Immature natural killer cell (primary cell): ENCODE results near the gene MARVELD2. TPM values are rescaled to one million over a fixed set of nuclear protein-coding genes. Genes with fewer than 3 reads are reported as not detected.
A peak's percentile ranks its signal among the peaks of the same experiment; 100 is the strongest.
"Not testable (repeated sequence)": the region's sequence is repeated elsewhere in the genome, so short reads cannot be mapped to it uniquely, and the experiment has no call there.

Experiments used
- DNase-seq, 3 donors: peaks; one replicate each; pipeline ENCODE4 v3.0.0; 2022; ENCODE audit warnings: mixed read lengths in 1 of 3
- H3K27ac Mint-ChIP-seq, 6 donors: one replicate each; pipeline ENCODE4 v1.8.0; 2020; ENCODE audit warnings: mixed read lengths in 6 of 6, mild to moderate bottlenecking in 5 of 6, inconsistent platforms in 4 of 6, moderate library complexity in 3 of 6
- H3K27me3 Mint-ChIP-seq, 3 donors: one replicate each; pipeline ENCODE4 v1.8.0; 2020 to 2021; ENCODE audit warnings: low read depth in 3 of 3, mild to moderate bottlenecking in 3 of 3, mixed read lengths in 3 of 3, moderate library complexity in 3 of 3, inconsistent platforms in 1 of 3
- H3K36me3 Mint-ChIP-seq, 3 donors: one replicate each; pipeline ENCODE4 v1.8.0; 2020; ENCODE audit warnings: mixed read lengths in 3 of 3, inconsistent platforms in 2 of 3, mild to moderate bottlenecking in 2 of 3
- H3K4me1 Mint-ChIP-seq, 2 donors: one replicate each; pipeline ENCODE4 v1.8.0; 2020; ENCODE audit warnings: inconsistent platforms in 2 of 2, mild to moderate bottlenecking in 2 of 2, mixed read lengths in 2 of 2, moderate library complexity in 1 of 2
- H3K4me3 Mint-ChIP-seq, 5 donors: one replicate each; pipeline ENCODE4 v1.8.0; 2020; ENCODE audit warnings: mild to moderate bottlenecking in 5 of 5, mixed read lengths in 5 of 5, inconsistent platforms in 3 of 5, moderate library complexity in 3 of 5
- H3K9me3 Mint-ChIP-seq, 6 donors: one replicate each; pipeline ENCODE4 v1.8.0; 2020; ENCODE audit warnings: mild to moderate bottlenecking in 6 of 6, mixed read lengths in 6 of 6, inconsistent platforms in 4 of 6, moderate library complexity in 3 of 6
- polyA plus RNA-seq, 3 donors: library from polyadenylated mRNA; unstranded; fragments of 300-500 nt; fragmentation: Illumina TruSeq; gene quantifications; one replicate each; pipeline ENCODE4 v1.2.3, GENCODE V29; 2021

The MARVELD2 gene
- polyA plus RNA-seq, 3 donors from 2014 or later: not detected

DNA sequence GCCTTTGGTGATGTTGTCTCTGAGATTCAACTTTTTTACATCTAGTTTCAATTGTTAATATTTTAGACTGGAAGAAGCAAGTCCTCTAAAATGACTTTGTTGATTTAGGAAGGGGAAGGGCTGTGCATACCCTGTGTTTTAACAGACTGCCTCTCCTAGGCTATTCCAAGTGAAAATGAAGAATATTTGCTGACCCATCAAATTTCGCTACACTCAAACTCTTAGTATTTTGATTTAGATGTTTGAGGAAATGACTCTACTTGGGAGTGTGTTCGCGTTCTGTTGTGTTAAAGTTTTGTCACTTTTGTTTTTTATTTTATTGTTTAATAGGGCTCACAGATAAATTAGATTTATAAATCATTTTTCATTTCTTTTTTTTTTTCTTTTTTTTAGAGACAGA is 3.6 kb downstream of the MARVELD2 start:
- Mint-ChIP-seq H3K9me3 (peaks cover 0 to 5% (median 0%) of the 10 kb centered on the region in 6 donors), H3K36me3 (peaks cover 10 to 18% (median 15%) of the 10 kb centered on the region in 3 donors), H3K4me3 (no peak overlapping the region), H3K27ac (no peak overlapping the region), H3K4me1 (peaks cover 0 to 5% of the 10 kb centered on the region in 2 donors), H3K27me3 (peaks cover 0 to 4% (median 2%) of the 10 kb centered on the region in 3 donors)
- no peak for DNase-seq

DNA sequence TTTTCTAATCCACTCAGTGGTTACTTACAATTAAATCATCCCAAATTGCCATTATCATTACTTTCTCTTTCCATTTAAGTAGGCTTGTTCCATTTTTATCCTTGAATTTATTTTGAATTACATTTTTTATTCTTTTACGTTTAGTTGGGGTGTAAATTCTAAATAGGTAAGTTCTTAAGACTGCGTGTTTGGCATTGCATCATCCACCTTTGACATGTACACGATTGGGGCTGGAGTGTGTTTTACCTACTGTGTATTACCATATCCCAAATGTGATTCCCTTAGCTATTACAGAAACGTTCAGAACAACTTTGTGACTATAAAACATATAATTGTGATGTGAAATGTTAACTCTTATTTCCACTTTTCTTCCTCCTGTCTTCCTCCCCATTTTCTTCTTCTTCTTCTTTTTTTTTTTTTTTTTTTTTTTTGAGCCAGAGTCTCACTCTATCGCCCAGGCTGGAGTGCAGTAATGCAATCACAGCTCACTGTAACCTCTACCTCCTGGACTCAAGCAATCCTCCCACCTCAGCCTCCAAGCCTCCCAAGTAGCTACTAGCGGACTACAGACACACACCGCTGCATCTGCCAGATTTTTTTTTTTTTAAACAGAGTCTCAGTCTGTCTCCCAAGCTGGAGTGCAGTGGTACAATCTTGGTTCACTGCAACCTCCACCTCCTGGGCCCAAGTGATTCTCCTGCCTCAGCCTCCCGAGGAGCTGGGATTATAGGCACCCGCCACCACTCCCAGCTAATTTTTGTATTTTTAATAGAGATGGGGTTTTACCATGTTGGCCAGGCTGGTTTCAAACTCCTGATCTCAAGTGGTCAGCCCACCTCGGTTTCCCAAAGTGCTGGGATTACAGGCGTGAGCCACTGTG is 16.7 kb downstream of the MARVELD2 start:
- peak overlapping the region in 1 of 6 donors; percentile 14 for H3K27ac Mint-ChIP-seq
- no peak overlapping the region for H3K4me3 Mint-ChIP-seq
- DNase-seq: no peak
- peaks cover 0 to 5% (median 0%) of the 10 kb centered on the region in 3 donors for H3K27me3 Mint-ChIP-seq
- no peaks in the 10 kb centered on the region for H3K36me3 Mint-ChIP-seq
- no peaks in the 10 kb centered on the region for H3K4me1 Mint-ChIP-seq
- H3K9me3 Mint-ChIP-seq: no peaks in the 10 kb centered on the region

- no peaks in the 10 kb centered on the region for H3K36me3 Mint-ChIP-seq
- H3K27ac Mint-ChIP-seq: no peak overlapping the region
- no peak overlapping the region for H3K4me3 Mint-ChIP-seq
- H3K9me3 Mint-ChIP-seq: no peaks in the 10 kb centered on the region
- no peak for DNase-seq
- peaks cover 0 to 5% (median 0%) of the 10 kb centered on the region in 3 donors for H3K27me3 Mint-ChIP-seq
- no peaks in the 10 kb centered on the region for H3K4me1 Mint-ChIP-seq
These were observed 17.7 kb downstream of the MARVELD2 start for GRCh38 chr5:69432412-69433206.

GRCh38 chr5:69435276-69435884 is 20.5 kb downstream of the MARVELD2 start:
- H3K4me3 Mint-ChIP-seq, DNase-seq, H3K4me1 Mint-ChIP-seq, H3K36me3 Mint-ChIP-seq, H3K27ac Mint-ChIP-seq, H3K9me3 Mint-ChIP-seq, H3K27me3 Mint-ChIP-seq: not testable (repeated sequence)

DNA sequence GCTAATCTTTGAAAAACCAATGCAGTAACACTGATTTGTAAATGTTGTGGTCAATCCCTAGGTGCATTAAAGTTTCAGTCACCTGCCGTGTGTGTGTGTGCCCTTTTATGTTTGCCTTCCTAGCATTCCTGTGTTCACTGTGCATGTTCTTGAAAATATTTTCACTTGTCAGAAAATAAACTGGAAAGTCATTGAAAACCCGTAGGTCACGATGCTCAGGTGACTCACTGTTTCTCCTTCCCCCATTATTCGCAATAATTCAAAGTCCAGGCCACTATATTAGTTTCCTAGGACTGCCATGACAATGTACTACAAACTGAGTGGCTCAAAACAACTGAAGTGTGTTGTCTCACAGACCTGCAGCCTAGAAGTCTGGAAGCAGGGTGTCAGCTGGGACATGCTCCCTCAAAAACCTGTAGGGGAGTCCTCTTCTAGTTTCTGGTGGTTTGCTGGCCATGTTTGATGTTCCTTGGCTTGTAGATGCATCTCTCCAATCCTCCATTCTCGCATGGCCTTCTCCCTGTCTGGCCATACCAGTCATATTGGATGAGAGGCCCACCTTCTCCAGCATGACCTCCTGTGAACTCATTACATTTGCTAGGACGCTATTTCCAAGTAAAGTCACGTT is 29.3 kb downstream of the MARVELD2 start:
- H3K9me3 Mint-ChIP-seq: no peaks in the 10 kb centered on the region
- H3K27me3 Mint-ChIP-seq: peaks cover 0 to 4% (median 0%) of the 10 kb centered on the region in 3 donors
- H3K27ac Mint-ChIP-seq: no peak overlapping the region
- H3K36me3 Mint-ChIP-seq: no peaks in the 10 kb centered on the region
- no peaks in the 10 kb centered on the region for H3K4me1 Mint-ChIP-seq
- DNase-seq: no peak
- H3K4me3 Mint-ChIP-seq: no peak overlapping the region

GRCh38 chr5:69449511-69449910 is 34.6 kb downstream of the MARVELD2 start:
- Mint-ChIP-seq H3K4me1 (no peaks in the 10 kb centered on the region), H3K4me3 (no peak overlapping the region), H3K9me3 (no peaks in the 10 kb centered on the region), H3K27me3 (peaks cover 3 to 5% (median 4%) of the 10 kb centered on the region in 3 donors), H3K36me3 (no peaks in the 10 kb centered on the region), H3K27ac (no peak overlapping the region)
- no peak for DNase-seq

DNA sequence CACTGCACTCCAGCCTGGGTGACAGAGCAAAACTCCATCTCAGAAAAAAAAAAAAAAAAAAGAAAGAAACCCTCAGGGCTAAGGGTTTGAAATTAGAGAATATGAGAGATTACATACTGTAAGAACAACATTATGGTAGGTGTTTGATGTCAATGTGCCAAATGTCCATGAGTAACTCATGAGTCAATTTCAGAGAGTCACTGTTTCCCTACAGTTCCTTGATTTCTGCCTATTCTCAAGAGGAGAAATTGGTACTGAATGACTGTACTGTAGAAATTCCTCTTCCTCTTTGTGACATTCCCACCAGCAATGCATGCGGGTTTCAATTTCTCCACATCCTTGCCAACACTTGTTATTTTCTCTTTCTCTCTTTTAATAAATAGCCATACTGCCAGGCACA is 35.2 kb downstream of the MARVELD2 start:
- Mint-ChIP-seq H3K27ac (no peak overlapping the region), H3K36me3 (no peaks in the 10 kb centered on the region), H3K4me1 (no peaks in the 10 kb centered on the region), H3K27me3 (peaks cover 4 to 8% (median 5%) of the 10 kb centered on the region in 3 donors), H3K9me3 (no peaks in the 10 kb centered on the region), H3K4me3 (no peak overlapping the region)
- DNase-seq: no peak

- H3K4me3 Mint-ChIP-seq, DNase-seq, H3K36me3 Mint-ChIP-seq, H3K9me3 Mint-ChIP-seq, H3K27me3 Mint-ChIP-seq, H3K27ac Mint-ChIP-seq, H3K4me1 Mint-ChIP-seq: not testable (repeated sequence)
These were observed 35.6 kb downstream of the MARVELD2 start for GRCh38 chr5:69450527-69450926.

- no peaks in the 10 kb centered on the region for H3K36me3 Mint-ChIP-seq
- H3K4me1 Mint-ChIP-seq: no peaks in the 10 kb centered on the region
- H3K27me3 Mint-ChIP-seq: peaks cover 4 to 6% (median 5%) of the 10 kb centered on the region in 3 donors
- DNase-seq: no peak
- H3K27ac Mint-ChIP-seq: no peak overlapping the region
- no peak overlapping the region for H3K4me3 Mint-ChIP-seq
- no peaks in the 10 kb centered on the region for H3K9me3 Mint-ChIP-seq
These were observed 37.2 kb downstream of the MARVELD2 start for GRCh38 chr5:69451941-69452647.

GRCh38 chr5:69453487-69453886 is 38.6 kb downstream of the MARVELD2 start:
- H3K9me3 Mint-ChIP-seq, H3K4me3 Mint-ChIP-seq, DNase-seq: not testable (repeated sequence)

GRCh38 chr5:69454460-69455249 is 39.7 kb downstream of the MARVELD2 start:
- H3K27me3 Mint-ChIP-seq: peaks cover 6 to 7% (median 6%) of the 10 kb centered on the region in 3 donors
- H3K9me3 Mint-ChIP-seq: no peaks in the 10 kb centered on the region
- no peak overlapping the region for H3K27ac Mint-ChIP-seq
- H3K4me1 Mint-ChIP-seq: no peaks in the 10 kb centered on the region
- no peak for DNase-seq
- H3K36me3 Mint-ChIP-seq: no peaks in the 10 kb centered on the region
- no peak overlapping the region for H3K4me3 Mint-ChIP-seq

More at GRCh38 chr5:69453487-69453886, 38.6 kb downstream of the MARVELD2 start:
- H3K4me1 Mint-ChIP-seq, H3K27me3 Mint-ChIP-seq, H3K36me3 Mint-ChIP-seq, H3K27ac Mint-ChIP-seq: not testable (repeated sequence)

DNA sequence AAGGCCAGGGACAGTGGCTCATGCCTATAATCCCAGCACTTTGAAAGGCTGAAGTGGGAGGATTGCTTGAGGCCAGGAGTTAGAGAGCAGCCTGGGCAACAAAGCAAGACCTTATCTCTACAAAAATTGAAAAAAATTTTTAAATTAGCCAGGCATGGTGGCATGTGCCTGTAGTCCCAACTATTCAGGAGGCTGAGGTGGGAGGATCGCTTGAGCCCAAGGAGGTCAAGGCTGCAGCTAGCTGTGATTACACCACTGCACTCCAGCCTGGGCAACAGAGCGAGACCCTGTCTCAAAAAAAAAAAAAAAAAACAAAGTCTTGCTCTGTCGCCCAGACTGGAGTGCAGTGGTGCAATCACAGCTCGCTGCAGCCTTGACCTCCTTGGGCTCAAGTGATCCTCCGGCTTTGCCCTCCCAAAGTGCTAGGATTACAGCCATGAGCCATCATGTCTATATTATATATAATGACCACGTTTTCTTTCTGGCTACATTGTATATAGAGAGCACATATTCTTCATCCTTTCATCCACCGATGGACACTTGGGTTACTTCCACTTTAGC is 40.6 kb downstream of the MARVELD2 start:
- DNase-seq, H3K9me3 Mint-ChIP-seq, H3K27me3 Mint-ChIP-seq, H3K4me1 Mint-ChIP-seq, H3K27ac Mint-ChIP-seq, H3K4me3 Mint-ChIP-seq, H3K36me3 Mint-ChIP-seq: not testable (repeated sequence)
